Neural crest cell (in vitro differentiated cells): ENCODE results near the gene CNPY1. TPM values are rescaled to one million over a fixed set of nuclear protein-coding genes. Genes with fewer than 3 reads are reported as not detected.

Experiments used
- DNase-seq: peaks from one replicate; pipeline ENCODE4 v3.0.0; 2021; ENCODE audit warnings: low read depth, mixed read lengths, low spot score
- H3K27ac Mint-ChIP-seq: one replicate; pipeline ENCODE4 v1.8.0; 2021; ENCODE audit warnings: mild to moderate bottlenecking, mixed read lengths; ENCODE audit not compliant: unreplicated experiment
- H3K27me3 Mint-ChIP-seq: 2 replicates; pipeline ENCODE4 v1.8.0; 2021; ENCODE audit warnings: low read depth, mild to moderate bottlenecking, mixed read lengths
- H3K36me3 Mint-ChIP-seq: 2 replicates; pipeline ENCODE4 v1.8.0; 2021; ENCODE audit warnings: low read depth, mild to moderate bottlenecking, mixed read lengths
- H3K4me1 Mint-ChIP-seq: 2 replicates; pipeline ENCODE4 v1.8.0; 2021; ENCODE audit warnings: mixed read lengths
- H3K4me3 Mint-ChIP-seq: one replicate; pipeline ENCODE4 v1.8.0; 2021; ENCODE audit warnings: mild to moderate bottlenecking, mixed read lengths
- H3K9me3 Mint-ChIP-seq: 2 replicates; pipeline ENCODE4 v1.8.0; 2021; ENCODE audit warnings: mixed read lengths
- total RNA-seq: library from RNA; stranded (reverse); gene quantifications from 2 replicates; pipeline ENCODE4 v1.2.1, GENCODE V29; 2021
- TF ChIP-seq, protein P1 (sequence below): fragments of 200-600 bp; sonication (generic); conservative IDR thresholded peaks from 2 replicates; pipeline ENCODE4 v1.5.0; 2021; ENCODE audit warnings: antibody characterized with exemption, mild to moderate bottlenecking

The CNPY1 gene
- total RNA-seq, 1 donor from 2014 or later = 2.4 TPM

DNA sequence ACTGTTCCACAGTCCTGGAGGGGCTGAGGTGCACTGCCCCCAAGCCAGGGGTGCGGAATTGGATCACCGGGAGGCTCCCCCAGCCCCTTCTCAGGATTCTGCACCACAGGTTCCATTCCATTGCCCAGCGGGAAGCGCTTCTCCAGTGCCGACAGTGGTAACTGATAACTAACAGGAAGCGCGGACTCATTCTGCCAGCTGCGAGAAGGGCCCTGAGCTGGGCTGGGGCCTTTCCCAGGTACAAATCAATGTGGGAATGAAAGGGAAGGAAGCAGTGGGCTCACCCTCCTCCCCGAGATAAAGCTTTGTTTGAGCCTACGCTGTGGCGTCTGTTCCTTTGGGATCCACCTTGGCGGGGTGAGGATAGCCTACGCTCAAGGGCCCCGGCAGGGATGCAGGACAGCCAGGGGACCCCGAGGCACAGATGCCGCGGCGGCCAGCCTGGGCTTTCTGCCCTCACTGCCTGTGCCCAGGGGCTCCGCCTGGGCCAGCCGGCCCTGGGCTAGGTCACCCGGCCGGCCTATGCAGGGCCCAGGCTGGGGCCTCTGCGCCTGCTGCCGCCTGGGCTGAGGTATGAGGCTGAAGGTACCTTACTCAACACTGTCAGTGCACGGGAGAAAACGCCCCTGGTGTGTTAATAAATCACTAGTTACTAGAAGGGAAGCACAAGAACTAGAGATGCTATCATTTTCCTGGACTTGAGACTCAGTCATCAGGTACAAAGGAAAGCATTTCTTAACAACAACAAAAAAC is 49.0 kb downstream of the CNPY1 start:
- Mint-ChIP-seq H3K36me3 (no peaks in the 10 kb centered on the region), H3K4me1 (peaks cover 15% of the 10 kb centered on the region), H3K27ac (no peak overlapping the region), H3K27me3 (peaks cover 54% of the 10 kb centered on the region), H3K4me3 (no peak overlapping the region), H3K9me3 (no peaks in the 10 kb centered on the region)
- no peak for DNase-seq
- TF ChIP-seq, protein P1, sequence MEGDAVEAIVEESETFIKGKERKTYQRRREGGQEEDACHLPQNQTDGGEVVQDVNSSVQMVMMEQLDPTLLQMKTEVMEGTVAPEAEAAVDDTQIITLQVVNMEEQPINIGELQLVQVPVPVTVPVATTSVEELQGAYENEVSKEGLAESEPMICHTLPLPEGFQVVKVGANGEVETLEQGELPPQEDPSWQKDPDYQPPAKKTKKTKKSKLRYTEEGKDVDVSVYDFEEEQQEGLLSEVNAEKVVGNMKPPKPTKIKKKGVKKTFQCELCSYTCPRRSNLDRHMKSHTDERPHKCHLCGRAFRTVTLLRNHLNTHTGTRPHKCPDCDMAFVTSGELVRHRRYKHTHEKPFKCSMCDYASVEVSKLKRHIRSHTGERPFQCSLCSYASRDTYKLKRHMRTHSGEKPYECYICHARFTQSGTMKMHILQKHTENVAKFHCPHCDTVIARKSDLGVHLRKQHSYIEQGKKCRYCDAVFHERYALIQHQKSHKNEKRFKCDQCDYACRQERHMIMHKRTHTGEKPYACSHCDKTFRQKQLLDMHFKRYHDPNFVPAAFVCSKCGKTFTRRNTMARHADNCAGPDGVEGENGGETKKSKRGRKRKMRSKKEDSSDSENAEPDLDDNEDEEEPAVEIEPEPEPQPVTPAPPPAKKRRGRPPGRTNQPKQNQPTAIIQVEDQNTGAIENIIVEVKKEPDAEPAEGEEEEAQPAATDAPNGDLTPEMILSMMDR = no peak

DNA sequence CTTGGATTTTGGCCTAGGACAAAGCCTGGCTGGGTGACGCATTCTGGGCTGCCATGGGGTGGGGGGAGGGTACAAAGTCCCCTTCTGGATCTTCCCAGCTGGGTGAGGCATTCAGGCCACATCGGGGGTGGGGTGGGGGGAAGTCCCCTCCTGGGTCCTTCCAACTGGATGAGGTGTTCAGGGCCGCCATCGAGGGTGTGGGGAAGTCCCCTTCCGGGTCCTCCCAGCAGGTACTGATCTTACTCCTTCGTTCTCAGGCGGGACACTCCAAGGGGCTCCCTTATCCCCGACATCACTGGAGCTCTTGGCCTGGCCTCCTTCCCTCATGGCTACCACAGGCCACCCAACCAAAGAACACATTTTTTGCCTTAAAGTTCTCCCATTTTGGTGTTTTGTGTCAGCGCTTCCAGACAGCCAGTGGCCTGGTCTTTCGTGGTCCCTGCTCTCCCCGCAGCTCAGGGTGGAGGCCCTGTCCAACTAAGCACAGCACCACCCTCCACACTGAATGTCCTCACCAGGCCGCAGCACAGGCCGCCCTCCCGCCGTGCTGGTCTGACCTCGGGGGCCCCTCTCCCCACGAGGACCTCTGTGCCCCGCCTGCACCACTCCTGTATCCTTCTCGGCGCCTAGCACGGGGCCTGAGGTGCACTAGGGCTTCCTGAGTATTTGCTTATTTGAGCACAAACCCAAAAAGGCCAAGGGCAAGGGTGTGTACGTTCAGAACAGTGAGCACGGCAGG is 49.9 kb downstream of the CNPY1 start:
- peak overlapping the region; percentile 61 for H3K27ac Mint-ChIP-seq
- no peaks in the 10 kb centered on the region for H3K36me3 Mint-ChIP-seq
- TF ChIP-seq, protein P1 = no peak
- DNase-seq = no peak
- H3K4me1 Mint-ChIP-seq = peaks cover 24% of the 10 kb centered on the region
- no peaks in the 10 kb centered on the region for H3K9me3 Mint-ChIP-seq
- H3K4me3 Mint-ChIP-seq = no peak overlapping the region
- H3K27me3 Mint-ChIP-seq = peaks cover 45% of the 10 kb centered on the region

DNA sequence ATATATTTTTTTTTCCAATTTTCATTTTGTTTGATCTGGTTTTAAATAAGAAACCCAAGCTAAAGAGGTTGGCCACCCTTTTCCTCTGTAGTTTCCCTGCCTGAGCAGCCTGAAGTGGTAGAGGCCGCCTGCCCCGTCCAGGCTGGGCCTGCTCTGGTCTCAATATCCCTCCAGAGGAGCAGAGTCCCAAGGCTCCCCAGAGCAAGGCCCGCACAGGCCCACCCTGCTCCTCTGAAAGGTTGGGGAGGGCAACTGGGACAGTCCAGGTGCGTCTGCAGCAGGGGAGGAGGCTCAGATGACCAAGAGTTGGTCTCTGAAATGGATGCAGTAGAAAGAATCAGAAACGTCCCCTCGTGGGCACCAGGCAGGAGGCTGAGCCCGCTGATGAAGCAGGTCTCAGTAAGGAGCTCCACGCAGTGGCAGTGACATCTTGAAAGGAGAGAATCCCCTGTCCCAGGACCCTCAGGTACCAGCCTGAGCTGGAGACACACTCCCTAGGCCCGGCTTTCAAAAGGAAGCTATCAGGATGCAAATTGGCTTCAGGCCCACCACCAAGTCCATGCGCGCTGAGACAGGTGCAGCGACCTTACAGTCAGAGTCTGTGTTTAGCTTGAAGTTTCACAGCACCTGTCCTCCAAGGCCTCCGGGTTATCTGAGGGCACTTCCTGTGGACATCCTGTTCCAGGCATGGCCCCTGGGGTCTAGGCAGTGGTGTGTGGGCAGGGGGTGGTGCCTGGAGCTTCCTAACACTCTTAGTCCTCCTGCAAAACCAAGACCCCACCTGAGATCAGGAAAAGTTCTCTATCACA is 50.7 kb downstream of the CNPY1 start:
- TF ChIP-seq, protein P1 = no peak
- Mint-ChIP-seq H3K27me3 (peaks cover 37% of the 10 kb centered on the region), H3K9me3 (no peaks in the 10 kb centered on the region), H3K36me3 (no peaks in the 10 kb centered on the region), H3K4me1 (peaks cover 32% of the 10 kb centered on the region), H3K4me3 (no peak overlapping the region), H3K27ac (no peak overlapping the region)
- DNase-seq = no peak

DNA sequence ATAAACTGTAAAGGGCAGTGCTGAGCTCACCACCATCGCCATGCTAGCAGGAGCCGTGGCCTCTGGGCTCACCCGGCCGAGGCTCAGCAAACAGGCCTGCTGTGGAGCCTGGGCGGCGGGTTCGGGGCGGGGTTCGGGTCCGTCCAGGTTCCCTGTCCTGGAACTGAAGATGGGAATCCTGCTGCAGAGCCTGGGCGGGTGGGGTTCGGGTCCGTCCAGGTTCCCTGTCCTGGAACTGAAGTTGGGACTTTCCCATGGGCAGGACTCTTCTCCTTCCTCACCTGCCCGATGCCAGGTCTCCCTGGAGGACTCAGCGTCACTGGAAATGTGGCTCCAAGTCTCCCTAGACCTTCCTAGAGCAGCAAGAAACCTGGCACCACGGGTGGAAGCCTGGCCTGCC is 51.8 kb downstream of the CNPY1 start:
- DNase-seq = no peak
- H3K9me3 Mint-ChIP-seq = no peaks in the 10 kb centered on the region
- no peak overlapping the region for H3K27ac Mint-ChIP-seq
- H3K4me1 Mint-ChIP-seq = peaks cover 41% of the 10 kb centered on the region
- TF ChIP-seq, protein P1 = no peak
- H3K36me3 Mint-ChIP-seq = no peaks in the 10 kb centered on the region
- H3K27me3 Mint-ChIP-seq = peaks cover 26% of the 10 kb centered on the region
- no peak overlapping the region for H3K4me3 Mint-ChIP-seq

DNA sequence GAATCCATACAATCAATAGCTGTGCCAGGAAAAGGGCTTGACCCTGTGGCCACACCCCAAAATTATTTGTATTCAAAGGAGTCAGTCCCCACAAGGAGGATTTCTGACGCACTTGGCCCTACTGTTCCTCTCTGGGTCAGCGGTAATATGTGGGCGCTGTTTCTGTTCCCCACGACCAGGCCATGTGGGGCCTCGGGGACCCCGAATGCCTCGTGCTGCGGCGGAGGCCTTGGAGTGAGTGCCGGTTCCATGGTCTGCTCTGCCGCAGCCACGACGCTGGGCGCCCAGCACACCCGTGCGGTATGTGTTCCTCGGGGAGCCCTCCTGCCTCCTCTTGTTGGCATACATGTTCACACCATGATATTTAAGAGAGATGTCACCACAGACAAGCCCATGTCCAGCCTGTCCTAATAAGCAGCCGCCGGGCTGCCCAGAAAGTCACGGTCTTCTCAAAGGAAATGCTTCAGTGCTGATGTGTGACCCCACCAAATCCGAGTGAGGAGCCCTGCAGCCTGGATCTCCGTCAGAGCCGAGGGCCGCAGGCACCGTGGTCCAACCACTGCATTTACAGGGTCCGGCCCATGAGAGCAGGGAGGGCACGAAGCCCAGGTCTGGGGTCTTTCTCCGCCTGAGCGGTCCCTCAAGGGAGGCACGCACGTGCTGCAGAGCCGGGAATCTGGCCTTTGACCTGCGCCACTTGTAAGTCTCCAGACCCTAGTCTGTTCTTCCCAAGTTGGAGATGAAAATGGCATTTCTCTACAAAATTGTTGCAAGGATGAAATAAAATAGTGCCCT is 52.4 kb downstream of the CNPY1 start:
- Mint-ChIP-seq H3K4me3 (no peak overlapping the region), H3K27me3 (peaks cover 20% of the 10 kb centered on the region), H3K36me3 (no peaks in the 10 kb centered on the region), H3K4me1 (peaks cover 44% of the 10 kb centered on the region), H3K27ac (no peak overlapping the region), H3K9me3 (no peaks in the 10 kb centered on the region)
- DNase-seq = no peak
- TF ChIP-seq, protein P1 = no peak
